ENCODE measurements around the gene UNC50. TPM values are rescaled to one million over a fixed set of nuclear protein-coding genes. Genes with fewer than 3 reads are reported as not detected.

Gene UNC50
- total RNA-seq, 1 donor from 2014 or later, result 74.6 TPM

- no peak overlapping the region for H3K27ac Mint-ChIP-seq
- no peaks in the 10 kb centered on the region for H3K27me3 Mint-ChIP-seq (ENCODE audit: insufficient read depth, low read depth)
- H3K4me3 Mint-ChIP-seq, result no peak overlapping the region
- H3K9me3 Mint-ChIP-seq, result no peaks in the 10 kb centered on the region
- Histone ChIP-seq H3K9me3 (ENCODE audit: low read depth) (no peaks in the 10 kb centered on the region), H3K4me1 (no peaks in the 10 kb centered on the region), H3K27me3 (no peaks in the 10 kb centered on the region), H3F3A (ENCODE audit: low read depth) (no peaks in the 10 kb centered on the region), H3K79me2 (ENCODE audit: low read depth) (no peaks in the 10 kb centered on the region), H3K4me3 (no peak overlapping the region), H3K36me3 (no peaks in the 10 kb centered on the region), H3K4me2 (no peak overlapping the region), H4K20me1 (ENCODE audit: low read depth) (no peaks in the 10 kb centered on the region), H3K9ac (no peak overlapping the region), H3K27ac (no peak overlapping the region), H2AFZ (replicated peaks) (no peak overlapping the region)
- no peak for DNase-seq (ENCODE audit: low spot score)
- no peaks in the 10 kb centered on the region for H3K4me1 Mint-ChIP-seq
- peaks cover 16% of the 10 kb centered on the region for H3K36me3 Mint-ChIP-seq
- TF ChIP-seq EZH2 (IDR thresholded peaks at IDR 0.05) (no peak), CTCF (IDR thresholded peaks at IDR 0.05) (no peak), EZH2phosphoT487 (IDR thresholded peaks at IDR 0.05) (no peak)
These were observed 30.2 kb upstream of the UNC50 start for GRCh38 chr2:98578231-98578630.

- no peaks in the 10 kb centered on the region for H3K27me3 Mint-ChIP-seq (ENCODE audit: insufficient read depth, low read depth)
- no peak overlapping the region for H3K9ac ChIP-seq
- no peak overlapping the region for H3K27ac ChIP-seq
- H3K27me3 ChIP-seq, result no peaks in the 10 kb centered on the region
- no peaks in the 10 kb centered on the region for H3K4me1 ChIP-seq
- no peak overlapping the region for H3K27ac Mint-ChIP-seq
- no peaks in the 10 kb centered on the region for H3K79me2 ChIP-seq (ENCODE audit: low read depth)
- H4K20me1 ChIP-seq (ENCODE audit: low read depth), result no peaks in the 10 kb centered on the region
- no peaks in the 10 kb centered on the region for H3K9me3 Mint-ChIP-seq
- no peak overlapping the region for H2AFZ ChIP-seq (replicated peaks)
- no peaks in the 10 kb centered on the region for H3K4me1 Mint-ChIP-seq
- no peaks in the 10 kb centered on the region for H3K9me3 ChIP-seq (ENCODE audit: low read depth)
- H3K4me3 ChIP-seq, result no peak overlapping the region
- no peak for TF ChIP-seq CTCF (IDR thresholded peaks at IDR 0.05)
- no peak for TF ChIP-seq EZH2 (IDR thresholded peaks at IDR 0.05)
- TF ChIP-seq EZH2phosphoT487 (IDR thresholded peaks at IDR 0.05), result no peak
- H3K36me3 Mint-ChIP-seq, result peaks cover 12% of the 10 kb centered on the region
- no peaks in the 10 kb centered on the region for H3F3A ChIP-seq (ENCODE audit: low read depth)
- H3K36me3 ChIP-seq, result no peaks in the 10 kb centered on the region
- H3K4me2 ChIP-seq, result no peak overlapping the region
- no peak for DNase-seq (ENCODE audit: low spot score)
- H3K4me3 Mint-ChIP-seq, result no peak overlapping the region
These were observed 28.5 kb upstream of the UNC50 start for GRCh38 chr2:98579926-98580325.

- TF ChIP-seq CTCF (IDR thresholded peaks at IDR 0.05), result no peak
- no peak for TF ChIP-seq EZH2phosphoT487 (IDR thresholded peaks at IDR 0.05)
- no peak for TF ChIP-seq EZH2 (IDR thresholded peaks at IDR 0.05)
- H3K36me3 ChIP-seq, result no peaks in the 10 kb centered on the region
- H3K27ac Mint-ChIP-seq, result no peak overlapping the region
These were observed 27.6 kb upstream of the UNC50 start for GRCh38 chr2:98580656-98581284.

More at GRCh38 chr2:98580656-98581284, 27.6 kb upstream of the UNC50 start:
- H3K4me3 ChIP-seq, result no peak overlapping the region
- no peak for DNase-seq (ENCODE audit: low spot score)
- H3K9me3 Mint-ChIP-seq, result no peaks in the 10 kb centered on the region
- no peak overlapping the region for H3K4me3 Mint-ChIP-seq
- no peaks in the 10 kb centered on the region for H3K27me3 Mint-ChIP-seq (ENCODE audit: insufficient read depth, low read depth)
- no peaks in the 10 kb centered on the region for H3K27me3 ChIP-seq
- H3K79me2 ChIP-seq (ENCODE audit: low read depth), result no peaks in the 10 kb centered on the region
- H3K9ac ChIP-seq, result no peak overlapping the region
- no peak overlapping the region for H3K27ac ChIP-seq
- H3K4me1 Mint-ChIP-seq, result no peaks in the 10 kb centered on the region
- H3K9me3 ChIP-seq (ENCODE audit: low read depth), result no peaks in the 10 kb centered on the region
- no peaks in the 10 kb centered on the region for H4K20me1 ChIP-seq (ENCODE audit: low read depth)
- no peaks in the 10 kb centered on the region for H3K4me1 ChIP-seq
- no peak overlapping the region for H2AFZ ChIP-seq (replicated peaks)
- no peaks in the 10 kb centered on the region for H3F3A ChIP-seq (ENCODE audit: low read depth)
- H3K36me3 Mint-ChIP-seq, result peaks cover 12% of the 10 kb centered on the region
- no peak overlapping the region for H3K4me2 ChIP-seq
